H1 (cell line): ENCODE data around the gene GRM1. TPM values are rescaled to one million over a fixed set of nuclear protein-coding genes. Genes with fewer than 3 reads are reported as not detected.

Experiments used
- PHF8 ChIP-seq: fragments of 200-600 bp; sonication (generic); conservative IDR thresholded peaks from 2 replicates; pipeline ENCODE4 v1.7.1; 2012; ENCODE audit warnings: low read depth, mild to moderate bottlenecking, inconsistent platforms, low read length, moderate library complexity
- POLR2A ChIP-seq, 2 experiments: IDR thresholded peaks; 1 replicate in 1 of 2; 2 replicates in 1 of 2; pipeline ENCODE4 v1.6.1; 2011; ENCODE audit warnings: low read depth in 2 of 2, low read length in 2 of 2, mild to moderate bottlenecking in 2 of 2; ENCODE audit errors: control extremely low read depth in 1 of 2
- RNF2 ChIP-seq: fragments of 200-900, 300-1000 bp; sonication (generic); IDR thresholded peaks from 2 replicates; pipeline ENCODE4 v1.7.1; 2016; ENCODE audit warnings: borderline replicate concordance, low read depth, mild to moderate bottlenecking, antibody characterized with exemption, low read length; ENCODE audit not compliant: poor library complexity, severe bottlenecking; ENCODE audit errors: missing control alignments
- polyA plus RNA-seq, 7 experiments: library from polyadenylated mRNA; depleted of rRNA in 3 of 7; stranded (reverse) in 5 of 7; unstranded in 2 of 7; fragments of >200 nt in 5 of 7; fragments of 200-250 nt in 2 of 7; gene quantifications; 1 replicate in 5 of 7; 2 replicates in 1 of 7; 4 replicates in 1 of 7; pipeline versions ENCODE4 v1.2.1 to v1.2.3, GENCODE V29; 2011 to 2013; ENCODE audit warnings: missing spikeins in 2 of 7, mixed read lengths in 2 of 7
- total RNA-seq: library from RNA; stranded (reverse); fragmentation: NEBNext Ultra II Directional; extraction: Animal tissue kit (Norgen Biotek cat#: 25700); gene quantifications from 2 replicates; pipeline ENCODE4 v1.2.1, GENCODE V29; 2021
- TF ChIP-seq, protein P1 (sequence below): fragments of 300-600 bp; sonication (generic); IDR thresholded peaks from 2 replicates; pipeline ENCODE4 v1.7.1; 2012; ENCODE audit warnings: low read length, moderate library complexity, mild to moderate bottlenecking, inconsistent platforms; ENCODE audit not compliant: insufficient replicate concordance
- TF ChIP-seq, protein P2 (sequence below), 3 experiments: IDR thresholded peaks; 1 replicate in 2 of 3; 2 replicates in 1 of 3; pipeline versions ENCODE4 v1.5.1 to v1.6.1; 2011; ENCODE audit warnings: low read length in 3 of 3, mild to moderate bottlenecking in 3 of 3, inconsistent platforms in 2 of 3, low read depth in 1 of 3, moderate library complexity in 1 of 3; ENCODE audit not compliant: insufficient read depth in 1 of 3; ENCODE audit errors: control extremely low read depth in 1 of 3

The GRM1 gene
- total and polyA plus RNA-seq, 2 of the 8 experiments (the other 6 are each of a cell fraction or from before 2014, with no cell fraction given): 0.15 to 1.3 TPM

DNA sequence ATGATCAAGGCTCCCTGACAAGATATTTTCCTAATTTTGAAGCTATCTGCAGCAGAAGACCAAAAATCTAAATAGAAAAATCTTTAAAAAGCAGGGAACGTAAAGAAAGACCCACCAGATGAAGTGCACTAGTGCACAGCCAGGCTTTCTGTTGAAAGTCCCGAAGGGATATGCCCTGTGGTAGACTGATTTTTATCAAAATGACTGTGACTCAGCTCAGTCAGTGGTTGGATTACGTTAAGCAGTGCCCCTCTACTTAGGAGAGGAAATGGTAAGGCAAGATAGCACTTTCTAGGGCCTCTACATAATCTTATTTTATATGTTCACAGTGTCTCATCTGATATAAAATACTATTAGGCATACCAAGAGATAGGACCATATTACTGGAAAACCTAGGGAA lies 391.4 kb downstream of the GRM1 start (continued):
- TF ChIP-seq, protein P1, sequence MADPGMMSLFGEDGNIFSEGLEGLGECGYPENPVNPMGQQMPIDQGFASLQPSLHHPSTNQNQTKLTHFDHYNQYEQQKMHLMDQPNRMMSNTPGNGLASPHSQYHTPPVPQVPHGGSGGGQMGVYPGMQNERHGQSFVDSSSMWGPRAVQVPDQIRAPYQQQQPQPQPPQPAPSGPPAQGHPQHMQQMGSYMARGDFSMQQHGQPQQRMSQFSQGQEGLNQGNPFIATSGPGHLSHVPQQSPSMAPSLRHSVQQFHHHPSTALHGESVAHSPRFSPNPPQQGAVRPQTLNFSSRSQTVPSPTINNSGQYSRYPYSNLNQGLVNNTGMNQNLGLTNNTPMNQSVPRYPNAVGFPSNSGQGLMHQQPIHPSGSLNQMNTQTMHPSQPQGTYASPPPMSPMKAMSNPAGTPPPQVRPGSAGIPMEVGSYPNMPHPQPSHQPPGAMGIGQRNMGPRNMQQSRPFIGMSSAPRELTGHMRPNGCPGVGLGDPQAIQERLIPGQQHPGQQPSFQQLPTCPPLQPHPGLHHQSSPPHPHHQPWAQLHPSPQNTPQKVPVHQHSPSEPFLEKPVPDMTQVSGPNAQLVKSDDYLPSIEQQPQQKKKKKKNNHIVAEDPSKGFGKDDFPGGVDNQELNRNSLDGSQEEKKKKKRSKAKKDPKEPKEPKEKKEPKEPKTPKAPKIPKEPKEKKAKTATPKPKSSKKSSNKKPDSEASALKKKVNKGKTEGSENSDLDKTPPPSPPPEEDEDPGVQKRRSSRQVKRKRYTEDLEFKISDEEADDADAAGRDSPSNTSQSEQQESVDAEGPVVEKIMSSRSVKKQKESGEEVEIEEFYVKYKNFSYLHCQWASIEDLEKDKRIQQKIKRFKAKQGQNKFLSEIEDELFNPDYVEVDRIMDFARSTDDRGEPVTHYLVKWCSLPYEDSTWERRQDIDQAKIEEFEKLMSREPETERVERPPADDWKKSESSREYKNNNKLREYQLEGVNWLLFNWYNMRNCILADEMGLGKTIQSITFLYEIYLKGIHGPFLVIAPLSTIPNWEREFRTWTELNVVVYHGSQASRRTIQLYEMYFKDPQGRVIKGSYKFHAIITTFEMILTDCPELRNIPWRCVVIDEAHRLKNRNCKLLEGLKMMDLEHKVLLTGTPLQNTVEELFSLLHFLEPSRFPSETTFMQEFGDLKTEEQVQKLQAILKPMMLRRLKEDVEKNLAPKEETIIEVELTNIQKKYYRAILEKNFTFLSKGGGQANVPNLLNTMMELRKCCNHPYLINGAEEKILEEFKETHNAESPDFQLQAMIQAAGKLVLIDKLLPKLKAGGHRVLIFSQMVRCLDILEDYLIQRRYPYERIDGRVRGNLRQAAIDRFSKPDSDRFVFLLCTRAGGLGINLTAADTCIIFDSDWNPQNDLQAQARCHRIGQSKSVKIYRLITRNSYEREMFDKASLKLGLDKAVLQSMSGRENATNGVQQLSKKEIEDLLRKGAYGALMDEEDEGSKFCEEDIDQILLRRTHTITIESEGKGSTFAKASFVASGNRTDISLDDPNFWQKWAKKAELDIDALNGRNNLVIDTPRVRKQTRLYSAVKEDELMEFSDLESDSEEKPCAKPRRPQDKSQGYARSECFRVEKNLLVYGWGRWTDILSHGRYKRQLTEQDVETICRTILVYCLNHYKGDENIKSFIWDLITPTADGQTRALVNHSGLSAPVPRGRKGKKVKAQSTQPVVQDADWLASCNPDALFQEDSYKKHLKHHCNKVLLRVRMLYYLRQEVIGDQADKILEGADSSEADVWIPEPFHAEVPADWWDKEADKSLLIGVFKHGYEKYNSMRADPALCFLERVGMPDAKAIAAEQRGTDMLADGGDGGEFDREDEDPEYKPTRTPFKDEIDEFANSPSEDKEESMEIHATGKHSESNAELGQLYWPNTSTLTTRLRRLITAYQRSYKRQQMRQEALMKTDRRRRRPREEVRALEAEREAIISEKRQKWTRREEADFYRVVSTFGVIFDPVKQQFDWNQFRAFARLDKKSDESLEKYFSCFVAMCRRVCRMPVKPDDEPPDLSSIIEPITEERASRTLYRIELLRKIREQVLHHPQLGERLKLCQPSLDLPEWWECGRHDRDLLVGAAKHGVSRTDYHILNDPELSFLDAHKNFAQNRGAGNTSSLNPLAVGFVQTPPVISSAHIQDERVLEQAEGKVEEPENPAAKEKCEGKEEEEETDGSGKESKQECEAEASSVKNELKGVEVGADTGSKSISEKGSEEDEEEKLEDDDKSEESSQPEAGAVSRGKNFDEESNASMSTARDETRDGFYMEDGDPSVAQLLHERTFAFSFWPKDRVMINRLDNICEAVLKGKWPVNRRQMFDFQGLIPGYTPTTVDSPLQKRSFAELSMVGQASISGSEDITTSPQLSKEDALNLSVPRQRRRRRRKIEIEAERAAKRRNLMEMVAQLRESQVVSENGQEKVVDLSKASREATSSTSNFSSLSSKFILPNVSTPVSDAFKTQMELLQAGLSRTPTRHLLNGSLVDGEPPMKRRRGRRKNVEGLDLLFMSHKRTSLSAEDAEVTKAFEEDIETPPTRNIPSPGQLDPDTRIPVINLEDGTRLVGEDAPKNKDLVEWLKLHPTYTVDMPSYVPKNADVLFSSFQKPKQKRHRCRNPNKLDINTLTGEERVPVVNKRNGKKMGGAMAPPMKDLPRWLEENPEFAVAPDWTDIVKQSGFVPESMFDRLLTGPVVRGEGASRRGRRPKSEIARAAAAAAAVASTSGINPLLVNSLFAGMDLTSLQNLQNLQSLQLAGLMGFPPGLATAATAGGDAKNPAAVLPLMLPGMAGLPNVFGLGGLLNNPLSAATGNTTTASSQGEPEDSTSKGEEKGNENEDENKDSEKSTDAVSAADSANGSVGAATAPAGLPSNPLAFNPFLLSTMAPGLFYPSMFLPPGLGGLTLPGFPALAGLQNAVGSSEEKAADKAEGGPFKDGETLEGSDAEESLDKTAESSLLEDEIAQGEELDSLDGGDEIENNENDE: no peak
- TF ChIP-seq POLR2A (IDR thresholded peaks at IDR 0.05; ENCODE audit: control extremely low read depth in 1 of 2, low read depth in 2 of 2, low read length in 2 of 2) (no peak), RNF2 (no peak), PHF8 (no peak)
- TF ChIP-seq, protein P2, sequence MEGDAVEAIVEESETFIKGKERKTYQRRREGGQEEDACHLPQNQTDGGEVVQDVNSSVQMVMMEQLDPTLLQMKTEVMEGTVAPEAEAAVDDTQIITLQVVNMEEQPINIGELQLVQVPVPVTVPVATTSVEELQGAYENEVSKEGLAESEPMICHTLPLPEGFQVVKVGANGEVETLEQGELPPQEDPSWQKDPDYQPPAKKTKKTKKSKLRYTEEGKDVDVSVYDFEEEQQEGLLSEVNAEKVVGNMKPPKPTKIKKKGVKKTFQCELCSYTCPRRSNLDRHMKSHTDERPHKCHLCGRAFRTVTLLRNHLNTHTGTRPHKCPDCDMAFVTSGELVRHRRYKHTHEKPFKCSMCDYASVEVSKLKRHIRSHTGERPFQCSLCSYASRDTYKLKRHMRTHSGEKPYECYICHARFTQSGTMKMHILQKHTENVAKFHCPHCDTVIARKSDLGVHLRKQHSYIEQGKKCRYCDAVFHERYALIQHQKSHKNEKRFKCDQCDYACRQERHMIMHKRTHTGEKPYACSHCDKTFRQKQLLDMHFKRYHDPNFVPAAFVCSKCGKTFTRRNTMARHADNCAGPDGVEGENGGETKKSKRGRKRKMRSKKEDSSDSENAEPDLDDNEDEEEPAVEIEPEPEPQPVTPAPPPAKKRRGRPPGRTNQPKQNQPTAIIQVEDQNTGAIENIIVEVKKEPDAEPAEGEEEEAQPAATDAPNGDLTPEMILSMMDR (IDR thresholded peaks at IDR 0.05; ENCODE audit: control extremely low read depth in 1 of 3, insufficient read depth in 1 of 3, low read depth in 1 of 3, low read length in 3 of 3): no peak
